Nephron progenitor cell (in vitro differentiated cells): ENCODE measurements around the gene SLC38A10.
A peak's percentile ranks its signal among the peaks of the same experiment; 100 is the strongest.

Source experiments
- DNase-seq: peaks from one replicate; pipeline ENCODE4 v3.0.0; 2021
- H3K27ac Mint-ChIP-seq: 2 replicates; pipeline ENCODE4 v1.8.0; 2021; ENCODE audit warnings: mild to moderate bottlenecking, moderate library complexity, mixed read lengths
- H3K27me3 Mint-ChIP-seq: 2 replicates; pipeline ENCODE4 v1.8.0; 2021; ENCODE audit warnings: mild to moderate bottlenecking, low read depth, mixed read lengths; ENCODE audit not compliant: poor library complexity
- H3K36me3 Mint-ChIP-seq: 2 replicates; pipeline ENCODE4 v1.8.0; 2021; ENCODE audit warnings: low read depth, mixed read lengths
- H3K4me1 Mint-ChIP-seq: 2 replicates; pipeline ENCODE4 v1.8.0; 2021; ENCODE audit warnings: mixed read lengths
- H3K4me3 Mint-ChIP-seq: 2 replicates; pipeline ENCODE4 v1.8.0; 2021; ENCODE audit warnings: mild to moderate bottlenecking, moderate library complexity, mixed read lengths
- H3K9me3 Mint-ChIP-seq: 2 replicates; pipeline ENCODE4 v1.8.0; 2021; ENCODE audit warnings: mild to moderate bottlenecking, moderate library complexity, mixed read lengths
- TF ChIP-seq, protein P1 (sequence below): fragments of 200-600 bp; sonication (generic); IDR thresholded peaks from 2 replicates; pipeline ENCODE4 v1.5.0; 2021; ENCODE audit warnings: antibody characterized with exemption

Gene SLC38A10

DNA sequence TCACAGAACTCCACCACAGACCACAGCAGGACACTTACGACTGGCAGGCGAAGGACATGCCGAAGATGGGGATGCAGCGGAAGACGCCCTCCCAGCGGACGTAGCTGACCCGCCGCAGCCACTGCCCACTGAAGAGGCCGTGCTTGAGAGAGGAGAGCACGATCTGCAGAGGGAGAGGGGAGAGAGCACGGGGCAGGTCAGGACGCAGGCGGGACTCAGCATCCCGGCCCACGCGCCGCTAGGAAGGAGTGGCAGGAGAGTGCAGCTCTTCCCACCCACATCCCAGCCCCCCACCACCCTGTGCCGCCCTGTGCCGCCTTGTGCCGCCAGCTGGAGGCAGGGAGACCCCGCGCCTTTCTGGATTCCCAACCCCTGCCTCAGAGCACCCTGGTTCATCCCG is 14.5 kb downstream of the SLC38A10 start:
- H3K36me3 Mint-ChIP-seq, result peaks cover 18% of the 10 kb centered on the region
- H3K4me1 Mint-ChIP-seq, result peaks cover 24% of the 10 kb centered on the region
- no peaks in the 10 kb centered on the region for H3K9me3 Mint-ChIP-seq
- no peak overlapping the region for H3K27ac Mint-ChIP-seq
- H3K27me3 Mint-ChIP-seq, result peaks cover 5% of the 10 kb centered on the region
- no peak overlapping the region for H3K4me3 Mint-ChIP-seq
- no peak for DNase-seq
- TF ChIP-seq, protein P1, sequence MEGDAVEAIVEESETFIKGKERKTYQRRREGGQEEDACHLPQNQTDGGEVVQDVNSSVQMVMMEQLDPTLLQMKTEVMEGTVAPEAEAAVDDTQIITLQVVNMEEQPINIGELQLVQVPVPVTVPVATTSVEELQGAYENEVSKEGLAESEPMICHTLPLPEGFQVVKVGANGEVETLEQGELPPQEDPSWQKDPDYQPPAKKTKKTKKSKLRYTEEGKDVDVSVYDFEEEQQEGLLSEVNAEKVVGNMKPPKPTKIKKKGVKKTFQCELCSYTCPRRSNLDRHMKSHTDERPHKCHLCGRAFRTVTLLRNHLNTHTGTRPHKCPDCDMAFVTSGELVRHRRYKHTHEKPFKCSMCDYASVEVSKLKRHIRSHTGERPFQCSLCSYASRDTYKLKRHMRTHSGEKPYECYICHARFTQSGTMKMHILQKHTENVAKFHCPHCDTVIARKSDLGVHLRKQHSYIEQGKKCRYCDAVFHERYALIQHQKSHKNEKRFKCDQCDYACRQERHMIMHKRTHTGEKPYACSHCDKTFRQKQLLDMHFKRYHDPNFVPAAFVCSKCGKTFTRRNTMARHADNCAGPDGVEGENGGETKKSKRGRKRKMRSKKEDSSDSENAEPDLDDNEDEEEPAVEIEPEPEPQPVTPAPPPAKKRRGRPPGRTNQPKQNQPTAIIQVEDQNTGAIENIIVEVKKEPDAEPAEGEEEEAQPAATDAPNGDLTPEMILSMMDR, result no peak

DNA sequence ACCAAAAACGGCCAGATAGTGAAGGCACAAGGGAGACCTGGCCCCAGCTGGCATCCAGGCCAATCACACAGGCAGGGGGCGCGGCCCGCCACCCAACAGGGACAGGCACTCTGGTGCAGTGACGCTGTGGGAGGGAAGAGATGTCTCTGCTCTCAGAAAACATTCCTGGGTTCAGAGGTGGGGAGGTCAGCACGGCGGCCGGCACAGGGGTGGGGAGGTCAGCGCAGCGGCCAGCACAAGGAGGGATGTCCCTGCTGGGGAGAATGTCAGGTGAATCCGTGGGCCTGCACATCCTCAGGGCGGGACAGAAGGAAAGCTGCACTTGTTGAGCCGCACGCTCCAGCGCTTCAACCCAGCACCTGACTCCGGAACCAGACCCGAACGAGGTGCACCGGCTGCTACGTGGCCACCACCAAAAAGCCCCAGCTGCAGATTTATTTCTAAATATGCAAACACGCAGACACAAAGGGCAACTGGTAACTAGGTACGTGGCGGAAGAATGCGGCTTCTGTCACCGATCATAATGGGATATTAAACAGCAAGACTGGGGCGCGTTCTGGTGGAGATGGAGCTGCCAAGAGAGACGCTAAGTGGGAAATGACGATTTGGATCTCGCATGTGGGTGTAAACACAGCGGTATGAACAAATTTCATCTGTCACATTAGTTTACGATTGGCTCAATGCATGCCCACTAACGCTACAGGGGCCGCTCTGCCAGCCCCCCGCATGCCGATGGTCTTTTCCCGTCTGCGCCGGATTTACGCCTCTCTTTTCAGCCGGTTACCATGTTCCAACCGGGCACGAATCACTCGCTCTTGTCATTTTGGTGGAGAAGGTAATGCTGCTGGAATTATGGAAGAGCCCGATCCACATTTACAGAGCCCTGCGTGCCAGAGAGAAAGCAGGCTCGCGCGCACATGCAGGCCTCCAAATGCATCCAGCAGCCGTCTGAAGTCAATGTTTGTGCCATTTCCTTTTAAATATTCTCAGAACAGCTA is 15.5 kb downstream of the SLC38A10 start:
- Mint-ChIP-seq H3K4me1 (peaks cover 14% of the 10 kb centered on the region), H3K27ac (peak overlapping the region; percentile 9), H3K27me3 (peaks cover 5% of the 10 kb centered on the region), H3K9me3 (no peaks in the 10 kb centered on the region), H3K4me3 (no peak overlapping the region), H3K36me3 (peaks cover 19% of the 10 kb centered on the region)
- DNase-seq, result no peak
- TF ChIP-seq, protein P1, result no peak

DNA sequence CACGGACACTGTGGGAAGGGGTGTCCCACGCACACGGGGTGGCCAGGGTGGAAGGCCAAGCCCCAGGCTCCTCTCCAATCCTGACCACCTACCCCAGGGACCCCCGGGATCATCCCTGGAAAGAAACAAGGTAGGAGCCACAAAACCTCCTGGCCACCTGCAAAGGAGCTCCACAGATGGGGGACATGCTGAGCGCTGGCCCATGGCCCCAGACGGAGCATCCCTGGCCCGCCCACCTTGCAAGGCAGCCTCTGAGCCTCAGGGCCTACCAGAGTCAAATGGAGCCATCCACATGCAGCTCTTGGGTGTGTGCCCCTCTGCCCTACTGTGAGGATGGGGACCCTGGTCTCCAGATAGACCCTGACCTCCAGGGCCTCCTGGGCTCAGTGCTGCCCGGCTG is 16.3 kb downstream of the SLC38A10 start:
- Mint-ChIP-seq H3K27ac (no peak overlapping the region), H3K4me1 (peaks cover 9% of the 10 kb centered on the region), H3K27me3 (peaks cover 5% of the 10 kb centered on the region), H3K9me3 (no peaks in the 10 kb centered on the region), H3K36me3 (peaks cover 19% of the 10 kb centered on the region), H3K4me3 (no peak overlapping the region)
- TF ChIP-seq, protein P1, result no peak
- no peak for DNase-seq

DNA sequence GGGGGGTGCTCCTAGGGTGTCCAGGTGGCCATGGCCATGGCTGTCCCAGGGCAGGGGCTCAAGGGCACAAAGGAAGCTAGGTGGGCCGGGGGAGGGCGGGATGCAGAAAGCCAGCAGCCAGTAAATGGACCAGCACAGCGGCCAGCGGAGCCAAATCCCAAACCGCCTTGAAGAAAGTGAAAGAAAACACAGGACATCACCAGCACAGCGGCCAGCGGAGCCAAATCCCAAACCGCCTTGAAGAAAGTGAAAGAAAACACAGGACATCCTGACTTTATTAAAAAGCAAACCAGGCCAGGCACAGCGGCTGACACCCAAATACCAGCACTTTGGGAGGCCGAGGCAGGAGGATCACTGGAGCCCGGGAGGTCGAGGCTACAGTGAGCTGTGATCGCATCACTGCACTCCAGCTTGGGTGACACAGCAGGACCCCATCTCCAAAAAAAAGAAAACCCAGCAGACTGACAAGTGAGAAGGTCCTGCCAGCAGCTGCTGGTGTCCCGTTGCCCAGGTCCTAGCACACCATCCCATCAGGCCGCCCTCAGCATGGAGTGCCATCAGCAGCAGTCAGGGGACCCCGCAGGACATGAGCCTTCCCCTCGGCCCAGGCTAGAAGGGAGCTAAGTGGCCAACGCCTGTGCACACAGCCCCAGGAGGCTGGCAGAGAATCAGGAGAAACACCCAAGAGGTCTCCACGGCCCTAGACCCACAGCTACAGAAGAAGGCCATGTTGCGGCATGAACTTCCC is 17.0 kb downstream of the SLC38A10 start:
- DNase-seq, result no peak
- H3K9me3 Mint-ChIP-seq, result no peaks in the 10 kb centered on the region
- peaks cover 2% of the 10 kb centered on the region for H3K27me3 Mint-ChIP-seq
- peaks cover 25% of the 10 kb centered on the region for H3K36me3 Mint-ChIP-seq
- peaks cover 9% of the 10 kb centered on the region for H3K4me1 Mint-ChIP-seq
- no peak overlapping the region for H3K27ac Mint-ChIP-seq
- H3K4me3 Mint-ChIP-seq, result no peak overlapping the region
- TF ChIP-seq, protein P1, result no peak

DNA sequence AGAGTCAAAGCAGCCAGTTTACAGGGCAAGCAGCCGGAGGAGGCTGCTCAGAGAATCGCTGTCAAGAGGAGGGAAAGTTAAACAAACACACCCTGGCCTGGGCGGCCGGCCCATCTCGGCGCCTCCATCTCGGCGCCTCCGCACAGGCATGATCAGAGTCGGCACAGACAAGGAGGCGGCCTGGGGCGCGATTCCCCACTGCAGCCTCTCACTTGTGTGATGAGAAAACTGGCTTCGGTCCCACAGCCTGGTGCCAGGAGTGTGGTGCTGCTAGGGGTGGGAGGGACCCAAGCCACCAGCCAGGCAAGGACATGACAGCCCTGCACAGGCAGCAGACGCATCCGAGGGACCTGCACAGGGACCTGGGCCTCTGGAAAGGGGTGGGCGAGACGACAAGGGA is 17.7 kb downstream of the SLC38A10 start:
- Mint-ChIP-seq H3K9me3 (no peaks in the 10 kb centered on the region), H3K27me3 (peaks cover 2% of the 10 kb centered on the region), H3K27ac (no peak overlapping the region), H3K4me1 (peaks cover 15% of the 10 kb centered on the region), H3K4me3 (no peak overlapping the region), H3K36me3 (peaks cover 32% of the 10 kb centered on the region)
- DNase-seq, result no peak
- TF ChIP-seq, protein P1, result no peak
